Measurements from ENCODE around the gene SLC24A4. TPM values are rescaled to one million over a fixed set of nuclear protein-coding genes. Genes with fewer than 3 reads are reported as not detected.
A peak's percentile ranks its signal among the peaks of the same experiment; 100 is the strongest.

SLC24A4 gene, protein sequence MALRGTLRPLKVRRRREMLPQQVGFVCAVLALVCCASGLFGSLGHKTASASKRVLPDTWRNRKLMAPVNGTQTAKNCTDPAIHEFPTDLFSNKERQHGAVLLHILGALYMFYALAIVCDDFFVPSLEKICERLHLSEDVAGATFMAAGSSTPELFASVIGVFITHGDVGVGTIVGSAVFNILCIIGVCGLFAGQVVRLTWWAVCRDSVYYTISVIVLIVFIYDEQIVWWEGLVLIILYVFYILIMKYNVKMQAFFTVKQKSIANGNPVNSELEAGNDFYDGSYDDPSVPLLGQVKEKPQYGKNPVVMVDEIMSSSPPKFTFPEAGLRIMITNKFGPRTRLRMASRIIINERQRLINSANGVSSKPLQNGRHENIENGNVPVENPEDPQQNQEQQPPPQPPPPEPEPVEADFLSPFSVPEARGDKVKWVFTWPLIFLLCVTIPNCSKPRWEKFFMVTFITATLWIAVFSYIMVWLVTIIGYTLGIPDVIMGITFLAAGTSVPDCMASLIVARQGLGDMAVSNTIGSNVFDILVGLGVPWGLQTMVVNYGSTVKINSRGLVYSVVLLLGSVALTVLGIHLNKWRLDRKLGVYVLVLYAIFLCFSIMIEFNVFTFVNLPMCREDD
- total RNA-seq = 3.5 TPM
- long read RNA-seq, partial matches to known transcripts = 0 of 6 reads
- long read RNA-seq, other reads (novel, unspliced or antisense) = 6 of 6 reads

- Histone ChIP-seq H3K9me3 (no peaks in the 10 kb centered on the region), H3K36me3 (no peaks in the 10 kb centered on the region), H3K27me3 (ENCODE audit: low read depth) (peaks cover 50% of the 10 kb centered on the region), H3K27ac (no peak within 1 kb of the TSS), H3K4me1 (peaks cover 19% of the 10 kb centered on the region), H3K4me3 (peak within 1 kb of the TSS; percentile 50)
- TF ChIP-seq, protein P1, sequence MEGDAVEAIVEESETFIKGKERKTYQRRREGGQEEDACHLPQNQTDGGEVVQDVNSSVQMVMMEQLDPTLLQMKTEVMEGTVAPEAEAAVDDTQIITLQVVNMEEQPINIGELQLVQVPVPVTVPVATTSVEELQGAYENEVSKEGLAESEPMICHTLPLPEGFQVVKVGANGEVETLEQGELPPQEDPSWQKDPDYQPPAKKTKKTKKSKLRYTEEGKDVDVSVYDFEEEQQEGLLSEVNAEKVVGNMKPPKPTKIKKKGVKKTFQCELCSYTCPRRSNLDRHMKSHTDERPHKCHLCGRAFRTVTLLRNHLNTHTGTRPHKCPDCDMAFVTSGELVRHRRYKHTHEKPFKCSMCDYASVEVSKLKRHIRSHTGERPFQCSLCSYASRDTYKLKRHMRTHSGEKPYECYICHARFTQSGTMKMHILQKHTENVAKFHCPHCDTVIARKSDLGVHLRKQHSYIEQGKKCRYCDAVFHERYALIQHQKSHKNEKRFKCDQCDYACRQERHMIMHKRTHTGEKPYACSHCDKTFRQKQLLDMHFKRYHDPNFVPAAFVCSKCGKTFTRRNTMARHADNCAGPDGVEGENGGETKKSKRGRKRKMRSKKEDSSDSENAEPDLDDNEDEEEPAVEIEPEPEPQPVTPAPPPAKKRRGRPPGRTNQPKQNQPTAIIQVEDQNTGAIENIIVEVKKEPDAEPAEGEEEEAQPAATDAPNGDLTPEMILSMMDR (IDR thresholded peaks at IDR 0.05) = no peak
- ATAC-seq (peak; percentile 33 to 63), DNase-seq (no peak)
- intact Hi-C loops (cut with DNase I) = no loop called here
These were observed at the start of gene SLC24A4 for GRCh38 chr14:92323011-92323915. Gene SLC24A4 (plus strand): TSS chr14:92323165. CDS start chr14:92323831, 666 bp downstream.

DNA sequence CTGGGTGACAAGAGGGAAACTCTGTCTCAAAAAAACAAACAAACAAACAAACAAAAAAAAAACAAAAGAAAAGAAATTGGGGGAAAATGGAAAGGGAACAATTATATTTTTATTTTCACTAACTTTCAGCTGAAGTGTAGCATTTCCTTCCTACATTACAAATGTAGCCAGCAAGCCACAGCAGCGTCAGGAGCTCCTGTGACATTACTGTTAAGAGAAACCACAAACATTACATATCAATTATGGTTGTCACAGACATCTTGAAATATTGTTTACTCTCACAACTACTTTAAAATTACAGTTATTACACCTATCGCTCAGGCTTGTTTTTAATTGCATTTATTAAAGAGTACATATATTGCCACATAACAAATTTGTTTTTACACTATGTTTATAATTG is 49.8 kb upstream of the SLC24A4 start:
- DNase-seq (no peak), ATAC-seq (no peak)
- H3K27ac ChIP-seq = no peak overlapping the region
- intact Hi-C loops (cut with DNase I) = no loop called here
- no peaks in the 10 kb centered on the region for H3K9me3 ChIP-seq
- no peaks in the 10 kb centered on the region for H3K4me1 ChIP-seq
- H3K27me3 ChIP-seq (ENCODE audit: low read depth) = peaks cover 6% of the 10 kb centered on the region
- TF ChIP-seq, protein P1 (IDR thresholded peaks at IDR 0.05) = no peak
- no peaks in the 10 kb centered on the region for H3K36me3 ChIP-seq
- H3K4me3 ChIP-seq = no peak overlapping the region

DNA sequence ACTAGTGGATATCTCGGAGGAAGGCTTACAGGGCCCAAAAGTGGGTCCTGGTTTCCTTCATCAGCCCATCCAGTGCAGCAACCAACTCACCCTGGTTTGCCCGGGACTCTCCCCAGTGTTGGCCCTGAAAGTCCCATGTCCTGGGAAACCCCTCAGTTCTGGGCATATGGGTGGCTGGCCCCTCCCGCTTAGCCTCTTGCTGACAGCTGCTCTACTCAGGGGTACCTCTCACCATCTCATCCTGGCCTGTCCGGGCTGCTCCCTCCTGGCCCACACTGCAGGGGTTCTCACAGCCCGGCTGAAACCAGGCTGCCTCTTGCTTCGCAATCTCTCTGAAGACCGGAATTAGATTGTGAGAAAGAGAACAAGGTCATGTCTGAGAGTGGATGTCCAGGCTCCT is 48.9 kb upstream of the SLC24A4 start:
- Histone ChIP-seq H3K36me3 (no peaks in the 10 kb centered on the region), H3K27ac (no peak overlapping the region), H3K27me3 (ENCODE audit: low read depth) (peaks cover 7% of the 10 kb centered on the region), H3K4me3 (no peak overlapping the region), H3K4me1 (no peaks in the 10 kb centered on the region), H3K9me3 (no peaks in the 10 kb centered on the region)
- intact Hi-C loops (cut with DNase I) = no loop called here
- TF ChIP-seq, protein P1 (IDR thresholded peaks at IDR 0.05) = no peak
- DNase-seq (no peak), ATAC-seq (no peak)

GRCh38 chr14:92276074-92276473 is 46.9 kb upstream of the SLC24A4 start:
- intact Hi-C loops (cut with DNase I) = no loop called here
- Histone ChIP-seq H3K9me3 (no peaks in the 10 kb centered on the region), H3K4me3 (no peak overlapping the region), H3K36me3 (no peaks in the 10 kb centered on the region), H3K4me1 (no peaks in the 10 kb centered on the region), H3K27me3 (ENCODE audit: low read depth) (peaks cover 7% of the 10 kb centered on the region), H3K27ac (no peak overlapping the region)
- TF ChIP-seq, protein P1 (IDR thresholded peaks at IDR 0.05) = no peak
- ATAC-seq (no peak), DNase-seq (no peak)

- no peak overlapping the region for H3K27ac ChIP-seq
- intact Hi-C loops (cut with DNase I) = no loop called here
- ATAC-seq = no peak
These were observed 45.9 kb upstream of the SLC24A4 start for GRCh38 chr14:92277031-92277430.

More at GRCh38 chr14:92277031-92277430, 45.9 kb upstream of the SLC24A4 start:
- Histone ChIP-seq H3K27me3 (ENCODE audit: low read depth) (peaks cover 7% of the 10 kb centered on the region), H3K36me3 (no peaks in the 10 kb centered on the region), H3K9me3 (no peaks in the 10 kb centered on the region), H3K4me3 (no peak overlapping the region), H3K4me1 (no peaks in the 10 kb centered on the region)
- no peak for DNase-seq
- TF ChIP-seq, protein P1 (IDR thresholded peaks at IDR 0.05) = no peak

Data from lower lobe of right lung (tissue), 2 donors.